ENCODE data around the gene NKX2-2.
A peak's percentile ranks its signal among the peaks of the same experiment; 100 is the strongest.
"Not testable (repeated sequence)": the region's sequence is repeated elsewhere in the genome, so short reads cannot be mapped to it uniquely, and the experiment has no call there.

The NKX2-2 gene

GRCh38 chr20:21508230-21509078, 5.4 kb downstream of the NKX2-2 start:
- DNase-seq, result no peak

GRCh38 chr20:21507400-21508229, 6.2 kb downstream of the NKX2-2 start:
- DNase-seq, result no peak

GRCh38 chr20:21505810-21506530, 7.9 kb downstream of the NKX2-2 start:
- DNase-seq, result peak; percentile 44 to 59 (median 46)

GRCh38 chr20:21505161-21505809, 8.6 kb downstream of the NKX2-2 start:
- peak; percentile 74 to 78 (median 78) for DNase-seq

GRCh38 chr20:21504323-21504722, 9.5 kb downstream of the NKX2-2 start:
- DNase-seq, result no peak

DNA sequence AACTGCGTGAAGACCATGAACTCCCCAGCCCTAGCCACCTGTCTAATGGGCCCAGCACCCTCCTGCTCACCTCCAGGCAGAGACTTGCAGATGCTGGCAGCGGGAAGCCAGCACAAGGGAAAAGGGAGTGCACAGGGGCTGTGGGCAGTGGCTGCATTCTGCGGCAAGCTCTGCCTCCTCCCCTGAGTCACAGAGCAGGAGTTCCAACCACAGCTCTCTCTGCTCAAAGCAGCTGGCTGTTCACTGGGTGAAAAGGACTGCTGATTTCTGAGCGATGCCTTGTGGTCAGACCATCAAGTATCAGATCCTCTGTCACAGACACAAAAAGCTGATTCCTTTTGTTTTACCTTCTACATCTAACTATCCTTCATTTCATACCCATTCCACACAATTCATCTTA, 10.5 kb downstream of the NKX2-2 start:
- DNase-seq, result no peak

- no peak for DNase-seq
These were observed 12.7 kb downstream of the NKX2-2 start for GRCh38 chr20:21501184-21501583.

- no peak for DNase-seq
These were observed 13.3 kb downstream of the NKX2-2 start for GRCh38 chr20:21500599-21500998.

DNA sequence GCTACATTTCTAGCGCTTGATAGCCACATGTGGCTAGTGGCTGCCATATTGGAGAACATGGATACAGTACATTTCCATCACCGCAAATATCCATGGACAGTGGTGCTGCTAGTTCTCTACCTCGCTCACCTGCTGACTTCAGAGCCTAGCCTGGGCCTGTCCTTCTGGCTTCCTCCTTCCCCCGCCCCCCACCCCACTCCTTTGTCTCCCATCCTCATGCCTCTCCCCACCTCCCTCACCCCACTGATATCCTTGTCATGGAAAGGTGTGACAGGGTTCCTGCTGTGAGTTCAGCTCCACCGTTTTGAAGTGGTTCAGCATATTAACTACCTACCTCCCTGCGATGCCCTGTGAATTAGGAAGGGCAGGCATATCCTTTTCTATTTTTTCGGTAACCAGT, 14.2 kb downstream of the NKX2-2 start:
- no peak for DNase-seq

DNA sequence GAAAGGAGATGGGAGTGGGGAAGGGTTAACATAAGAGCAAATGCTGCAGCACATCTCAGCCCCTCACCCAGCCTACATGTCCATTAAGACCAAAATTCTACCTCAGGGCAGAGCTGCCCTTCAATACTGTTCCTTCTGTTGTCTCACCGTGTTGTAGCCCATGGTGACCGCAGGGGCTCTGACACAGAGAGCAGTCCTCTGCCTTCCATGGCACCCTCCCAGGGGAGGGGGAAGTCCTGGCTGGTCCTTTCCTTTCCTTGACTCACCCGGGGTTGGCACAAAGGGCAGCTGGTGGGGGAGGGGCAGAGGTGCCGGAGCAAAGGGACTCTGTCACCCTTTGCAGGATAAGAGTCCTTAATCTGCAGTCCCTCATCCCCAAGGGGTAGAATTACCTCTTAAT, 15.2 kb downstream of the NKX2-2 start:
- DNase-seq, result no peak

DNA sequence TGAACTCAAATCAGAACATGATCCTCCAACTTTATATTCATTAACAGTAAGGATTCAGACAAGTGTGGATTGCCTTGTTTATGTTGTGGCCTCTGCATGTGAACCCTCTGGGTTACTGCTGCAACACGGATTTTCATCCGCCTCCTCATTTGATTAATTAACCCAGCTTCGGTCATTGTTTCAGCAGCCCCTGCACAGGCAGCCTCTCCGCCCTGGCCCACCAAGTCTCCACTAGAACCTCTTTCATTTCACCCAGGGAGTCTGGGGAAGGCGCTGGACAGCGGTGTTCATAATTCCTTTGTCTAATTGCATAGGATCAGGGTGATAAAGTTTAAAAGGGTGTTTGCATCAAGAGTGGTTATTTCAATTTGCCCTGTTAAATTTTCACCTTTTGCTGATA, 15.7 kb downstream of the NKX2-2 start:
- no peak for DNase-seq

DNA sequence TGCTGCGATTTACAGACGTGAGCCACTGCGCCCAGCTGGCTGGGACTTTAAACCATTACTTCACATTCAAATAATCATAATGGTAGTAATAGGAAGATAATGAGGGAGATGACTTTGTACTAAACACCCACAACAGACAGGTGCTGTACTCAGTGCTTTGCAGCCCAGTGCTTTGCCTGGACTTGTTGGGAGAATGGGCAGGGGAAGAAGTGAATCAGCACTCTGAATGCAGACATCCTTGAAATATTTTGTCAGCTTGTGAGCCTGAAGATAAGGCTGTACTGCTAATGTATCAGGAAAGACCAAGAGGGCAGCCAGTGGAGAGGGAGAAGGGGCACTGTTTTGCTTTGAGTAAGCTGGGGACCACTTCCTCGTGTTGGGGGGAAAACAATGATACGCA, 17.4 kb downstream of the NKX2-2 start:
- DNase-seq, result no peak

GRCh38 chr20:21493049-21493448, 20.8 kb downstream of the NKX2-2 start:
- DNase-seq, result no peak

DNA sequence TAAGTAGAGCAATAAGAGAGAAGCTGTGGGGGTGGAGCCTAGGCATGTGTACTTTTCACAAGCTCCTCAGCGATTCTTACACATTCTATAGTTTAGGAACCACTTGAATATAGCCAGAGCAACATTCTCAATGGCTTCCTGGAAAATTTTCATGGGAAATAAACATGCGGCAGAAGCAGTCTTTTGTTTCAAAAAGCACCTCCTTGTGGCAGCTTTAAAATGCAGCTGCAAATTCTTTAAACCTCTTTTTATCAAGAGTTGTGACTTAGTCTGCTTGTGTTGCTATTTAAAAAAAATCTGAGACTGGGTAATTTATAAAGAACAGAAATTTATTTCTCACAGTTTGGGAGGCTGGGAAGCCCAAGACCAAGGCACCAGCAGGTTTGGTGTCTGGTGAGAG, 23.8 kb downstream of the NKX2-2 start:
- DNase-seq, result no peak

DNA sequence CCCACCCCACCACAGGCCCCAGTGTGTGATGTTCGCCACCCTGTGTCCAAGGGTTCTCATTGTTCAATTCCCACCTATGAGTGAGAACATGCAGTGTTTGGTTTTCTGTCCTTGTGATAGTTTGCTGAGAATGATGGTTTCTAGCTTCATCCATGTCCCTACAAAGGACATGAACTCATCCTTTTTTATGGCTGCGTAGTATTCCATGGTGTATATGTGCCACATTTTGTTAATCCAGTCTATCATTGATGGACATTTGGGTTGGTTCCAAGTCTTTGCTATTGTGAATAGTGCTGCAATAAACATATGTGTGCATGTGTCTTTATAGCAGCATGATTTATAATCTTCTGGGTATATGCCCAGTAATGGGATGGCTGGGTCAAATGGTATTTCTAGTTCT, 33.7 kb downstream of the NKX2-2 start:
- DNase-seq, result not testable (repeated sequence)

GRCh38 chr20:21465799-21466198, 48.1 kb downstream of the NKX2-2 start:
- no peak for DNase-seq

- DNase-seq, result no peak
These were observed 48.9 kb downstream of the NKX2-2 start for GRCh38 chr20:21464916-21465315.
